Esophagus squamous epithelium (tissue), 5 donors: ENCODE measurements around the gene ZDHHC18. TPM values are rescaled to one million over a fixed set of nuclear protein-coding genes. Genes with fewer than 3 reads are reported as not detected.

Source experiments
- DNase-seq: peaks from one replicate; lab custom pipeline; 2025; lab: John Stamatoyannopoulos, UW
- H3K27ac ChIP-seq, 4 donors: fragments of 200-600 bp; sonication (generic); one replicate each; pipeline ENCODE4 v1.5.1; 2016 to 2019; ENCODE audit warnings: mild to moderate bottlenecking in 1 of 4
- H3K27me3 ChIP-seq, 4 donors: fragments of 200-600 bp; sonication (generic); 1 replicate in 3 of 4; 2 replicates in 1 of 4; pipeline versions ENCODE4 v1.5.1 to v1.6.0; 2017 to 2021; ENCODE audit warnings: antibody characterized with exemption in 1 of 4
- H3K36me3 ChIP-seq, 3 donors: fragments of 200-600 bp; sonication (generic); one replicate each; pipeline ENCODE4 v1.5.1; 2016 to 2019
- H3K4me1 ChIP-seq, 3 donors: fragments of 200-600 bp; sonication (generic); one replicate each; pipeline ENCODE4 v1.5.1; 2017 to 2019
- H3K4me3 ChIP-seq, 4 donors: fragments of 200-600 bp; sonication (generic); 1 replicate in 3 of 4; 2 replicates in 1 of 4; pipeline ENCODE4 v1.5.1; 2016 to 2019; ENCODE audit warnings: mild to moderate bottlenecking in 2 of 4, moderate library complexity in 1 of 4
- H3K9me3 ChIP-seq, 3 donors: fragments of 200-600 bp; sonication (generic); one replicate each; pipeline ENCODE4 v1.5.1; 2016 to 2019
- POLR2A ChIP-seq, 4 donors: fragments of 450-650 bp; IDR thresholded peaks; one replicate each; pipeline ENCODE4 v1.6.1; 2017; ENCODE audit warnings: antibody characterized with exemption in 4 of 4, mild to moderate bottlenecking in 4 of 4, moderate library complexity in 3 of 4
- WGBS, 2 donors: methylation state at CpG; one replicate each; pipeline ENCODE4 v1.1.5; 2018; 5-methylcytosine and 5-hydroxymethylcytosine counted together
- intact Hi-C: fragments of 100-400 bp; cut with DNase I; formaldehyde crosslinking; loops from one replicate; pipeline ENCODE4 v1.15.0; 2022
- total RNA-seq, 4 donors: library from RNA; depleted of rRNA; stranded (reverse); fragments of >200 nt; gene quantifications; one replicate each; pipeline ENCODE4 v1.1.0, GENCODE V29; 2016
- TF ChIP-seq, protein P1 (sequence below), 6 experiments: fragments of 450-650 bp in 4 of 6; fragments of 200-600 bp in 2 of 6; sonication (generic) in 2 of 6; IDR thresholded peaks; one replicate each; pipeline ENCODE4 v1.5.1; 2016 to 2019; ENCODE audit warnings: antibody characterized with exemption in 6 of 6, mild to moderate bottlenecking in 4 of 6, moderate library complexity in 4 of 6
- donor health status: DM: yes; HTN: yes; CAD: no.

Gene ZDHHC18, protein sequence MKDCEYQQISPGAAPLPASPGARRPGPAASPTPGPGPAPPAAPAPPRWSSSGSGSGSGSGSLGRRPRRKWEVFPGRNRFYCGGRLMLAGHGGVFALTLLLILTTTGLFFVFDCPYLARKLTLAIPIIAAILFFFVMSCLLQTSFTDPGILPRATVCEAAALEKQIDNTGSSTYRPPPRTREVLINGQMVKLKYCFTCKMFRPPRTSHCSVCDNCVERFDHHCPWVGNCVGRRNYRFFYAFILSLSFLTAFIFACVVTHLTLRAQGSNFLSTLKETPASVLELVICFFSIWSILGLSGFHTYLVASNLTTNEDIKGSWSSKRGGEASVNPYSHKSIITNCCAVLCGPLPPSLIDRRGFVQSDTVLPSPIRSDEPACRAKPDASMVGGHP
- 10 to 100 TPM; 24.5 to 34.4 (median 29.4) TPM for total RNA-seq

DNA sequence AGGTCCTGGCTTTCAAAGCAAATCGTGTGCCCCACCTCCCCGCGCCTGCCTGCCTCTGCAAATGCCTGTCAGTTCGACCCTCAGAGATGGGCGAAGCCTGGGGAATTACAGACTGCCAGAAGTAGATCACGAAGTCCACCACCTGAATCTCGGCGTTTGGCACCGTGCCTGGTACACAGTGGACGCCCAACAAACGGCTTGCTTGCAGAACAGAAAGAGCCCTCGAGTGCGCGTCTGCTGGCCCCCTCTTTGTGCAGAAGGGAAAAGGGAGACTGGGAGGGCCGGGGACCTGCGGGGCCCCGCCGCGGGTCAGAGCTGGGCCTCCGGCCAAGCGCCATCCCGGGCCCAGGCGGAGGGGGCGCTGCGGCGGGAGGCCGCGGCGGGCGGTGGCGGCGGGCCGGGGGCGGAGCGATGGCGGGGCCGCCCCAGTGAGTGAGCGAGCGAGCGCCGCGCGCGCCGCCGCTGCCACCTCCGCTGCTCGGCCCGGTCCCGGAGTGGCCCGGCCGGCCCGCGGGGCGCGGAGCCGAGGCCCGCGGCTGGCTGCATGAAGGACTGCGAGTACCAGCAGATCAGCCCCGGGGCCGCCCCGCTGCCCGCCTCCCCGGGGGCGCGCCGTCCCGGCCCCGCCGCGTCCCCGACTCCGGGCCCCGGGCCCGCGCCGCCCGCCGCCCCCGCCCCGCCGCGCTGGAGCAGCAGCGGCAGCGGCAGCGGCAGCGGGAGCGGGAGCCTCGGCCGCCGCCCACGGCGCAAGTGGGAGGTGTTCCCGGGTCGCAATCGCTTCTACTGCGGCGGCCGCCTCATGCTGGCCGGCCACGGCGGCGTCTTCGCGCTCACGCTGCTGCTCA is at the start of gene ZDHHC18:
TSS of gene ZDHHC18 (plus strand) at position 428 of the 845 bp plus-strand sequence. CDS start at position 545, 117 bp downstream.
- Histone ChIP-seq H3K36me3 (peaks cover 0 to 21% (median 0%) of the 10 kb centered on the region in 3 donors), H3K4me1 (peaks cover 39 to 63% (median 41%) of the 10 kb centered on the region in 3 donors), H3K9me3 (no peaks in the 10 kb centered on the region), H3K4me3 (peak within 1 kb of the TSS; percentile 81 to 94 (median 87)), H3K27ac (peak within 1 kb of the TSS; percentile 84 to 94 (median 92)), H3K27me3 (no peaks in the 10 kb centered on the region)
- TF ChIP-seq, protein P1, sequence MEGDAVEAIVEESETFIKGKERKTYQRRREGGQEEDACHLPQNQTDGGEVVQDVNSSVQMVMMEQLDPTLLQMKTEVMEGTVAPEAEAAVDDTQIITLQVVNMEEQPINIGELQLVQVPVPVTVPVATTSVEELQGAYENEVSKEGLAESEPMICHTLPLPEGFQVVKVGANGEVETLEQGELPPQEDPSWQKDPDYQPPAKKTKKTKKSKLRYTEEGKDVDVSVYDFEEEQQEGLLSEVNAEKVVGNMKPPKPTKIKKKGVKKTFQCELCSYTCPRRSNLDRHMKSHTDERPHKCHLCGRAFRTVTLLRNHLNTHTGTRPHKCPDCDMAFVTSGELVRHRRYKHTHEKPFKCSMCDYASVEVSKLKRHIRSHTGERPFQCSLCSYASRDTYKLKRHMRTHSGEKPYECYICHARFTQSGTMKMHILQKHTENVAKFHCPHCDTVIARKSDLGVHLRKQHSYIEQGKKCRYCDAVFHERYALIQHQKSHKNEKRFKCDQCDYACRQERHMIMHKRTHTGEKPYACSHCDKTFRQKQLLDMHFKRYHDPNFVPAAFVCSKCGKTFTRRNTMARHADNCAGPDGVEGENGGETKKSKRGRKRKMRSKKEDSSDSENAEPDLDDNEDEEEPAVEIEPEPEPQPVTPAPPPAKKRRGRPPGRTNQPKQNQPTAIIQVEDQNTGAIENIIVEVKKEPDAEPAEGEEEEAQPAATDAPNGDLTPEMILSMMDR (IDR thresholded peaks at IDR 0.05) = peak in 5 of 6 experiments; percentile 22 to 79 (median 69)
- peak in 1 of 4 donors; percentile 28 for TF ChIP-seq POLR2A (IDR thresholded peaks at IDR 0.05)
- WGBS, 2 donors = 0 to 1% methylated on average over 3 to 25 of the region's 107 CpGs
- intact Hi-C loops = no loop called here
- DNase-seq = no peak

GRCh38 chr1:26779098-26779668 is 47.3 kb upstream of the ZDHHC18 start:
- no peak for DNase-seq
- Histone ChIP-seq H3K4me1 (peaks cover 7 to 22% (median 8%) of the 10 kb centered on the region in 3 donors), H3K36me3 (peaks cover 31 to 86% (median 47%) of the 10 kb centered on the region in 3 donors), H3K27ac (no peak overlapping the region), H3K9me3 (no peaks in the 10 kb centered on the region), H3K27me3 (no peaks in the 10 kb centered on the region), H3K4me3 (no peak overlapping the region)
- intact Hi-C loops = no loop called here
- TF ChIP-seq POLR2A (IDR thresholded peaks at IDR 0.05) = no peak
- TF ChIP-seq, protein P1 (IDR thresholded peaks at IDR 0.05) = no peak
- WGBS, 2 donors = 81% methylated on average over 6 to 8 of the region's 11 CpGs

DNA sequence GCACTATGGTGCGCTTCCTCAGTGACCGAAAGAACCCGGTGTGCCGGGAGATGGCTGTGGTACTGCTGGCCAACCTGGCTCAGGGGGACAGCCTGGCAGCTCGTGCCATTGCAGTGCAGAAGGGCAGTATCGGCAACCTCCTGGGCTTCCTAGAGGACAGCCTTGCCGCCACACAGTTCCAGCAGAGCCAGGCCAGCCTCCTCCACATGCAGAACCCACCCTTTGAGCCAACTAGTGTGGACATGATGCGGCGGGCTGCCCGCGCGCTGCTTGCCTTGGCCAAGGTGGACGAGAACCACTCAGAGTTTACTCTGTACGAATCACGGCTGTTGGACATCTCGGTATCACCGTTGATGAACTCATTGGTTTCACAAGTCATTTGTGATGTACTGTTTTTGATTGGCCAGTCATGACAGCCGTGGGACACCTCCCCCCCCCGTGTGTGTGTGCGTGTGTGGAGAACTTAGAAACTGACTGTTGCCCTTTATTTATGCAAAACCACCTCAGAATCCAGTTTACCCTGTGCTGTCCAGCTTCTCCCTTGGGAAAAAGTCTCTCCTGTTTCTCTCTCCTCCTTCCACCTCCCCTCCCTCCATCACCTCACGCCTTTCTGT is 46.0 kb upstream of the ZDHHC18 start:
- Histone ChIP-seq H3K27me3 (no peaks in the 10 kb centered on the region), H3K4me3 (no peak overlapping the region), H3K9me3 (no peaks in the 10 kb centered on the region), H3K36me3 (peaks cover 21 to 73% (median 34%) of the 10 kb centered on the region in 3 donors), H3K4me1 (peaks cover 13 to 35% (median 18%) of the 10 kb centered on the region in 3 donors), H3K27ac (no peak overlapping the region)
- intact Hi-C loops = loop anchor here (10.0 kb wide), 1 partner anchor 276 kb away; no protein-coding TSS in a partner anchor
- WGBS, 2 donors = 83 to 91% methylated on average over 14 to 15 of the region's 21 CpGs
- DNase-seq = no peak
- TF ChIP-seq, protein P1 (IDR thresholded peaks at IDR 0.05) = no peak
- no peak for TF ChIP-seq POLR2A (IDR thresholded peaks at IDR 0.05)

DNA sequence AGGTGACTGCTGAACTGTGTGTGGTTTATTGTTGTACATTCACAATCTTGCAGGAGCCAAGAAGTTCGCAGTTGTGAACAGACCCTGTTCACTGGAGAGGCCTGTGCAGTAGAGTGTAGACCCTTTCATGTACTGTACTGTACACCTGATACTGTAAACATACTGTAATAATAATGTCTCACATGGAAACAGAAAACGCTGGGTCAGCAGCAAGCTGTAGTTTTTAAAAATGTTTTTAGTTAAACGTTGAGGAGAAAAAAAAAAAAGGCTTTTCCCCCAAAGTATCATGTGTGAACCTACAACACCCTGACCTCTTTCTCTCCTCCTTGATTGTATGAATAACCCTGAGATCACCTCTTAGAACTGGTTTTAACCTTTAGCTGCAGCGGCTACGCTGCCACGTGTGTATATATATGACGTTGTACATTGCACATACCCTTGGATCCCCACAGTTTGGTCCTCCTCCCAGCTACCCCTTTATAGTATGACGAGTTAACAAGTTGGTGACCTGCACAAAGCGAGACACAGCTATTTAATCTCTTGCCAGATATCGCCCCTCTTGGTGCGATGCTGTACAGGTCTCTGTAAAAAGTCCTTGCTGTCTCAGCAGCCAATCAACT is 45.2 kb upstream of the ZDHHC18 start:
- WGBS, 2 donors = 73 to 77% methylated on average over 11 of the region's 11 CpGs

More for the DNA sequence above, 45.2 kb upstream of the ZDHHC18 start:
- intact Hi-C loops = loop anchor here (10.0 kb wide), 1 partner anchor 277 kb away; no protein-coding TSS in a partner anchor
- TF ChIP-seq, protein P1 (IDR thresholded peaks at IDR 0.05) = no peak
- TF ChIP-seq POLR2A (IDR thresholded peaks at IDR 0.05) = no peak
- Histone ChIP-seq H3K9me3 (no peaks in the 10 kb centered on the region), H3K27ac (no peak overlapping the region), H3K36me3 (peaks cover 21 to 64% (median 30%) of the 10 kb centered on the region in 3 donors), H3K4me1 (peaks cover 13 to 43% (median 26%) of the 10 kb centered on the region in 3 donors), H3K4me3 (no peak overlapping the region), H3K27me3 (no peaks in the 10 kb centered on the region)
- DNase-seq = no peak
